ENCODE data around the gene TSPAN9.
A peak's percentile ranks its signal among the peaks of the same experiment; 100 is the strongest.

Gene TSPAN9

GRCh38 chr12:3207858-3208257 lies 130.7 kb downstream of the TSPAN9 start:
- no peak overlapping the region for H3K4me3 ChIP-seq (ENCODE audit: low read depth, low read length)
- peak; percentile 47; the same call in 1 of the 2 replicates for TF ChIP-seq CTCF (IDR thresholded peaks at IDR 0.05; ENCODE audit: borderline replicate concordance, insufficient read depth, low read depth, low read length)

- no peak for TF ChIP-seq CTCF (IDR thresholded peaks at IDR 0.05; ENCODE audit: borderline replicate concordance, insufficient read depth, low read depth, low read length)
- no peak overlapping the region for H3K4me3 ChIP-seq (ENCODE audit: low read depth, low read length)
Observed at GRCh38 chr12:3213188-3213587, 136.0 kb downstream of the TSPAN9 start.

GRCh38 chr12:3213768-3214167 lies 136.6 kb downstream of the TSPAN9 start:
- no peak overlapping the region for H3K4me3 ChIP-seq (ENCODE audit: low read depth, low read length)
- TF ChIP-seq CTCF (IDR thresholded peaks at IDR 0.05; ENCODE audit: borderline replicate concordance, insufficient read depth, low read depth, low read length), result no peak

GRCh38 chr12:3214526-3215365 lies 137.6 kb downstream of the TSPAN9 start:
- no peak for TF ChIP-seq CTCF (IDR thresholded peaks at IDR 0.05; ENCODE audit: borderline replicate concordance, insufficient read depth, low read depth, low read length)
- no peak overlapping the region for H3K4me3 ChIP-seq (ENCODE audit: low read depth, low read length)

GRCh38 chr12:3215410-3215975 lies 138.3 kb downstream of the TSPAN9 start:
- no peak overlapping the region for H3K4me3 ChIP-seq (ENCODE audit: low read depth, low read length)
- no peak for TF ChIP-seq CTCF (IDR thresholded peaks at IDR 0.05; ENCODE audit: borderline replicate concordance, insufficient read depth, low read depth, low read length)

- TF ChIP-seq CTCF (IDR thresholded peaks at IDR 0.05; ENCODE audit: borderline replicate concordance, insufficient read depth, low read depth, low read length), result no peak
- H3K4me3 ChIP-seq (ENCODE audit: low read depth, low read length), result no peak overlapping the region
Observed at GRCh38 chr12:3216097-3216496, 138.9 kb downstream of the TSPAN9 start.
